Omental fat pad (tissue), 4 donors: ENCODE data around the gene HADHB. TPM values are rescaled to one million over a fixed set of nuclear protein-coding genes. Genes with fewer than 3 reads are reported as not detected.

Experiments used
- ATAC-seq: fragments of 150-250 bp; one replicate; pipeline ENCODE4 v1.9.1; 2016; ENCODE audit warnings: mild to moderate bottlenecking, moderate library complexity; ENCODE audit not compliant: low FRiP score
- DNase-seq: peaks from one replicate; pipeline ENCODE4 v3.0.0-alpha.2; 2019; ENCODE audit warnings: low spot score
- CTCF ChIP-seq, 3 donors: fragments of 450-650 bp; IDR thresholded peaks; one replicate each; pipeline ENCODE4 v1.5.1; 2016 to 2017; ENCODE audit warnings: antibody characterized with exemption in 3 of 3, mild to moderate bottlenecking in 3 of 3, moderate library complexity in 2 of 3
- total RNA-seq, 4 donors: library from RNA; depleted of rRNA; stranded (reverse); fragments of >200 nt; gene quantifications; one replicate each; pipeline ENCODE4 v1.1.0, GENCODE V29; 2016

The HADHB gene
- total RNA-seq, 4 donors from 2014 or later: 130 to 213 (median 167) TPM

- TF ChIP-seq CTCF (IDR thresholded peaks at IDR 0.05): no peak
- DNase-seq: no peak
- ATAC-seq: no peak
Measured at GRCh38 chr2:26335231-26335630, 90.5 kb downstream of the HADHB start.

- TF ChIP-seq CTCF (IDR thresholded peaks at IDR 0.05): no peak
- no peak for ATAC-seq
Measured at GRCh38 chr2:26336719-26337118, 92.0 kb downstream of the HADHB start.

GRCh38 chr2:26337298-26337697 lies 92.6 kb downstream of the HADHB start:
- no peak for DNase-seq
- no peak for TF ChIP-seq CTCF (IDR thresholded peaks at IDR 0.05)
- no peak for ATAC-seq

More at GRCh38 chr2:26336719-26337118, 92.0 kb downstream of the HADHB start:
- no peak for DNase-seq

Other genes with a start within 250 kb of the HADHB start
- 100 to 1,000 TPM in 1 of 4 donors, 10 to 100 TPM in 3; 78.3 to 115 (median 86.1) TPM for gene RAB10, start 210.9 kb upstream of the HADHB start, total RNA-seq
- 1 to 10 TPM; 1.0 to 3.3 (median 2.0) TPM for gene GAREM2, start 71.9 kb upstream of the HADHB start, total RNA-seq
- 100 to 1,000 TPM; 144 to 196 (median 159) TPM for gene HADHA, start 307 bp upstream of the HADHB start, total RNA-seq
- gene SELENOI, start 101.2 kb downstream of the HADHB start, total RNA-seq: 10 to 100 TPM in 2 of 4 donors, 1 to 10 TPM in 2; 8.3 to 26.3 (median 14.0) TPM
- gene ADGRF3, start 101.8 kb downstream of the HADHB start, total RNA-seq: under 1 TPM in 1 of 4 donors, not detected in 3; 0.09 TPM
- gene DRC1, start 157.0 kb downstream of the HADHB start, total RNA-seq: not detected
- under 1 TPM in 1 of 4 donors, not detected in 3; 0.06 TPM for gene OTOF, start 233.2 kb downstream of the HADHB start, total RNA-seq